GM19395 (cell line): Measurements from ENCODE around the gene IP6K3.

ENCODE experiments used
- ATAC-seq: cut with Tn5 transposase; IDR thresholded peaks from one replicate; pipeline ENCODE4 v1.9.1; 2021; ENCODE audit warnings: mild to moderate bottlenecking, moderate library complexity; ENCODE audit not compliant: unreplicated experiment

Gene IP6K3

DNA sequence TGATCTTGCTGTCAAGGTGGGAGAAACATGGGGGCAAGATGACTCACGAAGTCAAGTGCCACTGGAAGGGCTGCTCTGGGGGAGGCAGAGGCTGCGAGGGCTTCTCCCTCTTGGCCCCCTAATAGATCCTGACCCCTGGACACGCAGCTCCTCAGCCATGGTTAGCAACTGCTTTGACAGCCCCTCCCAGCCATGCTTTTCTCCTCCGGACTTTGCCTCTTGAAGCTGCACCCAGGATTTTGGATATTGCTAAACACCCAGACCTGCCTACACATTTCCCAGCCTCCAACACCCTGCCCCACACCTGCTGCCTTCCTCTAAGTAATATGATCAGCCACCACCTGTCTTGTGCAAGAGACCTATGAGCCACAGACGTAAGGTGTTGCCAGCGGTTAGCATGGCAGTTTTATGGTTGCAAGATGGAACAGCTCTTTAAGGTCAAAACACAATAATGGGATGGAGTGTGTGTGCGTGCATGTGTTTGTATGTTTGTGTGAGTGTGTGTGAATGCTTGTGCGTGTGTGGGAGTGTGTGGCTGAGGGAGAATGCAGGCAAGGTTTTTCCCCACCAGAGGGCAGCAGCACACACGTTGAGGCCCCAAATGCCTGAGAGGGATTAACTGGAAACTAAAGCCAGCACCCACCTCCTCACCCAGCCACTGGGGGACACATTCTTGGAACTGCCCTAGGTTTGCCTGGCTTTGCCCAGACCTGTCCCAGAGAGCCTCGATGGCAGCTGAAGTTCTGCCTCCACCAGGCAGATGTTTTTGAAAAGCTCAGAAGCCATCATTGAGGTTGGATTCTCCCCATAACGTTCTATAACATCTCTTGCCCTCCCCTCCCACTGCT is 2.5 kb downstream of the IP6K3 start:
- ATAC-seq: no peak

- no peak for ATAC-seq
Measured at GRCh38 chr6:33742837-33743236, 3.9 kb downstream of the IP6K3 start.

DNA sequence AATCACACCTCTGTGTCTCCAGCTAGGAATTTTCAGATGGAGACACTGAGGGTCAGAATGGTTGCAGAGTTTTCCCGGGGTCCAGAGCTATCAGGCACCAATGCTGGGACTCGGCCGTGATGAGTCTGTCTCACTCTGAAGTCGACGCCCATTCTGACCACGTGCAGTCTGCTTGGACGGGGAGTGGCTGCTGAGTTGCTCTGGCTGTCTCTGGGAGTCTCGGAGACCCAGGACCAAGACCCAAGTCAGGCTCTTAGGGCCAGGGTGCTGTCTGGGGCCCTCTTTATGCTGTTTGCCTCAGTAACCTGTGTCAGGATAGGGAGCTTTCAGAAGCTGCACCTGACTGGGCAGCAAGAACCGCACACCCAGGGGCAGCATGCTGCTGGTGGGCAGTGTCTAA is 4.6 kb downstream of the IP6K3 start:
- ATAC-seq: no peak

- no peak for ATAC-seq
Measured at GRCh38 chr6:33740794-33741193, 5.9 kb downstream of the IP6K3 start.

DNA sequence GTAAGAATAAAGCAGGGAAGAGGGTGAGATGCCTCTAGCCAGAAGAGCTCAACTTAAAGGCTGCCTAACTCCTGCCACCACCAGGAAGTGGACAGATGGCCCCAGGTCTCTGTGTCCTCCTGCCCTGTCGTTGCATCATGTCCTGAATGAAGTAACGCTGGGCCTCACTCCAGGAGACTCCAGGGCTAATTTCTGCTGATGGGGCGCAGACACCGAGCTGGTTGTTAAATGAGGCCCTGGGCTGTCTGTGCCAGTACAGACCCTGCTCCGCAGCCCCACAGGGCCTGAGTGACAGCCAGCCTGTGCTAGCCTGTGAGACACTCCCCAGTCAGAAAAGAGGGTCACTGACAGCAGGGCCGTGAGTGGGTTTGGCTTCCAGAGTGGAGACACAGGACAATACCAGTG is 6.5 kb downstream of the IP6K3 start:
- no peak for ATAC-seq

GRCh38 chr6:33739571-33739970 is 7.1 kb downstream of the IP6K3 start:
- no peak for ATAC-seq

DNA sequence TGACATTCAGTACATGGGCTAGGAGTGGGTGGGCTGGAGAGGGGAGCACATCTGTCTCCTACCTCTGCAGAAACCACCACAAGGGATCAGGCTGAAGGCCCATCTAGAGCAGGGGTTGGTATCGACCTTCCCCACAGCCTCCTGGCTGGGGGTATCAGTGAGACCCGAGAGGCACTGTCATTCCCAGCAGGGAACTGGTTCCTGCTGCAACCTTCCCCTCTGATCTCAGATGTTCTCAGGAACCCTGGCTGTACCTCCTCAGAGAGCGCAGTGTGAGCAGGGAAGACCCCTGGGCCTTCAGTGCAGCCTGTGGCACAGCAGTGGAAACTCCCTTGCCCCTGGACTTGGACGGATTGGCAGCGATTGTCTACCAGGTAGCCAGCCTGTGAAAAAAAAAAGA is 7.8 kb downstream of the IP6K3 start:
- ATAC-seq: no peak

GRCh38 chr6:33738153-33738552 is 8.6 kb downstream of the IP6K3 start:
- no peak for ATAC-seq

- no peak for ATAC-seq
Measured at GRCh38 chr6:33737267-33738026, 9.3 kb downstream of the IP6K3 start.

- no peak for ATAC-seq
Measured at GRCh38 chr6:33735216-33735615, 11.5 kb downstream of the IP6K3 start.

DNA sequence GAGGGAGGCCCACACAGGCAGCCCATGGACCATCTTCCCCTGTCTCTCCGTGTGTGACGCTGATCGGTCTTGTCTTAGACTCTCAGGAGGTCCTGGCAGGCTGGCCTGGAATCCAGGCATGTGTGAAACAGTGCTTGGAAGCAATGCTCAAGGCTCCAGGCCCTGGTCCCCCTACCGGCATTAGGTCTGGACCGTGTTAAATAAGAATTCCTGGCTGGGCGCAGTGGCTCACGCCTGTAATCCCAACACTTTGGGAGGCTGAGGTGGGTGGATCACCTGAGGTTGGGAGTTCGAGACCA is 13.0 kb downstream of the IP6K3 start:
- no peak for ATAC-seq

DNA sequence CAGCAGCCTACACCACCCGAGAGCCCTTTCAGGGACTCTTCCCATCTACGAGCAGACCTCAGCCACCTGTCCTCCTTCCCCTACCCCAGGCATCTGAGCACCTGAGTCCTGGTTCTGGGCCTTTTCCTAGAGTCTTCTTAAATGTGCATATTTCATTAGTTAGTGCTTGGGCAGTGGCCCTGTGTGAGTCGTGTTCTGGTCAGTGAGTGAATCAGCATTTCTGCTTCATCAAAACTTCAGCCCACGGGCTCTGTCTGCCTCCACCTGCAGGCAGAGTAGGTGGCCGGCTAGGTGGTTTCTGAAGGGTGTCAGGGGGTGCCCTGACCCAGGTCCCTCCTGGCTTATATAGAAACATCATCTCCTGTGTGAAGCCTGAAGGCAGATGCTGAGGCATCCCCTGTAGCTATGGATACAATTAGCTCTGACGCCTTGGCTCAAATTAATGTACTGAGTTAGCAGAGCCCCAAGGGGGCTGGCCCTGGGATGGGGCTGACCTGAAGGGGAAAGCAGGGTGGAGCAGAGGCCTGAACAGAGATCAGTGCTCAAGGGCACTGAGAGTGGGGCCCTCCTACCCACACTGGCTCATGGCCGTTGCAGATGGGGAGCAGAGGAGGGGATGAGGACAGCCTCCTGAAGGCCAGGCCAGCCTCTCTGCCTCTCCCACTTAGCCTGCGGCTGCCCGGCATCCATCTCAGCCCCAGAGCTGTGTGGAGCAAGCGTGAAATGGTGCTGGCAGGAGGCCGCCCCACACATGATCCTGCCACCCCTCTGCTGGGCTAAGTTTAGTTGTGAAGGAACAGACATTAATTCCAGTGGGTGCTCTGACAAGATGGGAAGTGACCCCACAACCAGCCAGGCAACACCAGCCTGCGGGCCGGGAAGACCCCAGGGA is 13.6 kb downstream of the IP6K3 start:
- no peak for ATAC-seq

- ATAC-seq: no peak
Measured at GRCh38 chr6:33732385-33732784, 14.3 kb downstream of the IP6K3 start.

- ATAC-seq: no peak
Measured at GRCh38 chr6:33731751-33732282, 14.9 kb downstream of the IP6K3 start.

DNA sequence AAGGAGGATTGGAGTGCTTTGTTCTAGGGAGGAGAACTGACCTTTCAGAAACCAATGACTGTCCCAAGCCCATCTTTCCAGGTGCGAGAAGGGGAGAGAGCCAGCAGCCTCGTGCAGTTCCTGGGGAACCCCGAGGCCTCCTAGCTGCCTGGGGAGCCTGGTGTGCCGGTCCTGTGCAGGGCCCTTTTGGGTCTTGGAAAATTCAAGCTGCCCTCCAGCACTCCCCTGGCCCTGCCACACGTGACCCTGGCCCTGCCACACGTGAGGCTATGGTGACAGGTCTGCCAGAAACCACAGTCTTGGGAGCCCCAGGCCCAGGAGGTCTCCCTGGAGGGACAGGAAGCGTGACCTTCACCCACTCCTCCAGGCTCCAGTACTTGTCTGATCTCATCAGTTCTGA is 15.7 kb downstream of the IP6K3 start:
- ATAC-seq: no peak

GRCh38 chr6:33730611-33731010 is 16.1 kb downstream of the IP6K3 start:
- no peak for ATAC-seq

DNA sequence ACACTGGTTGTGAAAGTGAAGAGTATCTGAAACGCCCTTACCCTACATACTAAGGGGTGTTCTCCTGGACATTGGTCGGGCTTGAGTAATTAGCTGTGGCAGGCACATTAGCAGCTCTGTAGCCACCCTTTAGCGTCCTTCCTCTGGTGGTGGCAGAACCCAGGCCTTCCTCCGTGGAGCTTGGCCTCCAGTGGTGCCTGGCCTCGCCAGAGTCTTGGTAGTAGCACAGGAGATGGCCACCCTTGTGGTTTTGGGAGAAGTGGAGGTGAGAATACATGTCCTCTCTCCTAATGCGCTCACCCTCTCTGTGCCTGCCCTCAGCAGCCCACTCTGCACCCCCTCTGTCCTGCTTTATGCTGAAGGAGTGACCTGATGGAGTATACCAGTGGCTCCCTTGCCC is 17.6 kb downstream of the IP6K3 start:
- ATAC-seq: no peak

- no peak for ATAC-seq
Measured at GRCh38 chr6:33728438-33728837, 18.3 kb downstream of the IP6K3 start.

DNA sequence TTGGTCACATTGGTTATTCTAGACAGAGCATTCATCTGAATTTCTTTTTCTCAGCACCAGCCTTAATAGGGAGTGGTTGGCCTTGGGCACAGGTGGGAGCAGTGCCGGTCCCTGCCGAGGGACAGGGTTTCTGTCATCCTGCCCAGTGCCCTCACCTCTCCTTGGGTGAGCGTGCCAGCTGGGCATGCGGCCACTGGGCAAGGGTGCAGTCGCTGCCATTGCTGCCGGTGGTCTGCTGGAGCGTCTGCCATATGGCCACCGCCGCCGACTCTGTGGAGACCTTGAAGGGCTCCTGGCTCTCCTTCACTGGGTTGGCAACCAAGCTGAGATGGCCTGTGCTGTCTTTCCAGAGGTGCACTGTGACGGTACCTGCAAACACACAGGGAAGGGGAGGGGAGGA is 18.8 kb downstream of the IP6K3 start:
- no peak for ATAC-seq

- no peak for ATAC-seq
Measured at GRCh38 chr6:33727126-33727525, 19.6 kb downstream of the IP6K3 start.

DNA sequence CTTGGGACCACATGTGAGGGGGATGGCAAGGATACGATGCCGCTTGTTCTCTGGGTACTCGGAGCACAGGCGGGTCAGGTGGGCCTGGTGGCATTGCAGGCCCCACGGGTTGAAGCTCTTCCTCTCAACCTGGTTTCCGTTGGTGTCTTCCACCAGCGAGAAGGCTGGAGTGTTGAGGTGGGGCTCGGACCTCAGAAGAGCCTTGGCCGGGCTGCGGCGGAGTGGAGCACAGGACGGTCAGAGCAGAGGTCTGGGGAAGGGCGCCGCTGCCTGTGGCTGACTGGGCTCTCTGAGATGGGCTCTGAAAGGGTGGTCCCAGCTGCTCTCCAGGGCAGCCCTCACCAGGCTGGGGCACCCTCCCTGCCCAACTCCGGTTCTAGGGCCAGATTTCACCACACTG is 20.0 kb downstream of the IP6K3 start:
- ATAC-seq: no peak
